IPS DF 4.7 (cell line): ENCODE data around the gene DGKG.

ENCODE experiments used
- DNase-seq: peaks from one replicate; pipeline ENCODE4 v3.0.0-alpha.2; 2013; ENCODE audit warnings: low spot score; ENCODE audit errors: extremely low read depth

The DGKG gene

GRCh38 chr3:186149319-186149960 lies 212.6 kb downstream of the DGKG start:
- no peak for DNase-seq

- DNase-seq: no peak
Observed at GRCh38 chr3:186144257-186144656, 217.8 kb downstream of the DGKG start.

GRCh38 chr3:186143250-186143649 lies 218.8 kb downstream of the DGKG start:
- DNase-seq: no peak

- DNase-seq: no peak
Observed at GRCh38 chr3:186142393-186142932, 219.6 kb downstream of the DGKG start.

- DNase-seq: no peak
Observed at GRCh38 chr3:186141790-186142189, 220.2 kb downstream of the DGKG start.

GRCh38 chr3:186138272-186138981 lies 223.6 kb downstream of the DGKG start:
- DNase-seq: no peak

GRCh38 chr3:186137051-186137685 lies 224.9 kb downstream of the DGKG start:
- DNase-seq: no peak

GRCh38 chr3:186133980-186134379 lies 228.1 kb downstream of the DGKG start:
- DNase-seq: no peak

- DNase-seq: no peak
Observed at GRCh38 chr3:186132487-186132886, 229.5 kb downstream of the DGKG start.

- DNase-seq: no peak
Observed at GRCh38 chr3:186129206-186129605, 232.8 kb downstream of the DGKG start.

GRCh38 chr3:186128158-186128557 lies 233.9 kb downstream of the DGKG start:
- no peak for DNase-seq

- no peak for DNase-seq
Observed at GRCh38 chr3:186127463-186127862, 234.6 kb downstream of the DGKG start.

- DNase-seq: no peak
Observed at GRCh38 chr3:186125118-186125517, 236.9 kb downstream of the DGKG start.

- DNase-seq: no peak
Observed at GRCh38 chr3:186124592-186124991, 237.4 kb downstream of the DGKG start.

- no peak for DNase-seq
Observed at GRCh38 chr3:186123012-186123411, 239.0 kb downstream of the DGKG start.

GRCh38 chr3:186121968-186122367 lies 240.1 kb downstream of the DGKG start:
- no peak for DNase-seq

GRCh38 chr3:186121278-186121677 lies 240.8 kb downstream of the DGKG start:
- no peak for DNase-seq

- no peak for DNase-seq
Observed at GRCh38 chr3:186119499-186119898, 242.5 kb downstream of the DGKG start.

- DNase-seq: no peak
Observed at GRCh38 chr3:186118692-186119091, 243.3 kb downstream of the DGKG start.

- DNase-seq: no peak
Observed at GRCh38 chr3:186117521-186118134, 244.4 kb downstream of the DGKG start.

GRCh38 chr3:186115239-186115996 lies 246.6 kb downstream of the DGKG start:
- DNase-seq: no peak
